Stomach (tissue), 9 donors: Measurements from ENCODE around the gene SNPH. TPM values are rescaled to one million over a fixed set of nuclear protein-coding genes. Genes with fewer than 3 reads are reported as not detected.

Experiments
- DNase-seq, 2 donors: peaks; one replicate each; pipeline versions ENCODE4 v3.0.0 to v3.0.0-alpha.2; 2013 to 2019
- H3K27ac ChIP-seq, 5 donors: fragments of 200-600 bp in 4 of 5; sonication (generic) in 4 of 5; one replicate each; pipeline ENCODE4 v1.5.1; 2013 to 2019; ENCODE audit warnings: mild to moderate bottlenecking in 1 of 5, moderate library complexity in 1 of 5
- H3K27me3 ChIP-seq, 3 donors: fragments of 200-600 bp; sonication (generic); one replicate each; pipeline ENCODE4 v1.5.1; 2017 to 2019; ENCODE audit warnings: mixed run types in 1 of 3
- H3K36me3 ChIP-seq, 4 donors: fragments of 200-600 bp; sonication (generic); 1 replicate in 3 of 4; 2 replicates in 1 of 4; pipeline ENCODE4 v1.5.1; 2016 to 2019
- H3K4me1 ChIP-seq, 4 donors: fragments of 200-600 bp; sonication (generic); one replicate each; pipeline ENCODE4 v1.5.1; 2016 to 2019
- H3K4me3 ChIP-seq, 4 donors: fragments of 200-600 bp; sonication (generic) in 3 of 4; one replicate each; pipeline ENCODE4 v1.5.1; 2016 to 2019; ENCODE audit warnings: mild to moderate bottlenecking in 1 of 4
- H3K9me3 ChIP-seq, 4 donors: fragments of 200-600 bp; sonication (generic); one replicate each; pipeline ENCODE4 v1.5.1; 2016 to 2019
- CTCF ChIP-seq, 7 experiments: fragments of 450-650 bp in 4 of 7; fragments of 200-600 bp in 3 of 7; sonication (generic) in 3 of 7; IDR thresholded peaks; one replicate each; pipeline ENCODE4 v1.5.1; 2016 to 2019; ENCODE audit warnings: antibody characterized with exemption in 7 of 7, control low read depth in 2 of 7, mild to moderate bottlenecking in 1 of 7
- EP300 ChIP-seq: sonication (generic); formaldehyde crosslinking; IDR thresholded peaks from one replicate; pipeline ENCODE4 v1.6.1; 2017; ENCODE audit warnings: antibody characterized with exemption
- POLR2A ChIP-seq, 4 donors: fragments of 450-650 bp; IDR thresholded peaks; one replicate each; pipeline ENCODE4 v1.6.1; 2016; ENCODE audit warnings: antibody characterized with exemption in 4 of 4, control low read depth in 2 of 4, mild to moderate bottlenecking in 1 of 4, moderate library complexity in 1 of 4
- POLR2AphosphoS5 ChIP-seq, 3 donors: sonication (generic); formaldehyde crosslinking; IDR thresholded peaks; one replicate each; pipeline ENCODE4 v1.6.1; 2016; ENCODE audit warnings: antibody characterized with exemption in 3 of 3
- WGBS, 5 donors: extraction: QIAGEN DNeasy Blood & Tissue Kit in 3 of 5; methylation state at CpG; one replicate each; pipeline versions ENCODE4 v1.1.5 to v1.1.7; 2013 to 2018; 5-methylcytosine and 5-hydroxymethylcytosine counted together
- intact Hi-C: fragments of 100-400 bp; cut with DNase I; formaldehyde crosslinking; loops from one replicate; pipeline ENCODE4 v1.15.1; 2023; ENCODE audit warnings: low total_unique reads
- polyA plus RNA-seq, 3 donors: library from polyadenylated mRNA; stranded (reverse); fragments of 200-250 nt; gene quantifications; one replicate each; pipeline ENCODE4 v1.2.3, GENCODE V29; 2013
- total RNA-seq, 5 donors: library from RNA; depleted of rRNA; stranded (reverse); fragments of >200 nt; gene quantifications; one replicate each; pipeline versions ENCODE4 v1.1.0 to v1.2.3, GENCODE V29; 2014 to 2016
- donor health status: healthy with polysubstance abuse.
- donor health status: Bipolar disorder and iron deficiency.
- donor health status: healthy.

Gene SNPH
- total and polyA plus RNA-seq, 8 donors = 1.8 to 15.6 (median 3.9) TPM

GRCh38 chr20:1299522-1299921 lies 33.4 kb downstream of the SNPH start:
- WGBS, 5 donors = 70 to 75% (median 72%) methylated on average over 9 of the region's 9 CpGs
- peaks cover 0 to 14% (median 0%) of the 10 kb centered on the region in 4 donors for H3K4me1 ChIP-seq
- TF ChIP-seq CTCF (IDR thresholded peaks at IDR 0.05) = peak in 1 of 7 experiments; percentile 6
- TF ChIP-seq EP300 = no peak
- no peak overlapping the region for H3K27ac ChIP-seq
- H3K36me3 ChIP-seq = peaks cover 0 to 69% (median 45%) of the 10 kb centered on the region in 4 donors
- no peak overlapping the region for H3K4me3 ChIP-seq
- no peaks in the 10 kb centered on the region for H3K9me3 ChIP-seq
- intact Hi-C loops = no loop called here
- DNase-seq = no peak
- H3K27me3 ChIP-seq = no peaks in the 10 kb centered on the region

GRCh38 chr20:1300083-1300840 lies 34.2 kb downstream of the SNPH start:
- DNase-seq = no peak
- Histone ChIP-seq H3K4me3 (no peak overlapping the region), H3K4me1 (peaks cover 0 to 14% (median 0%) of the 10 kb centered on the region in 4 donors), H3K9me3 (no peaks in the 10 kb centered on the region), H3K27ac (peak overlapping the region in 1 of 5 donors; percentile 23), H3K36me3 (peaks cover 0 to 77% (median 53%) of the 10 kb centered on the region in 4 donors), H3K27me3 (no peaks in the 10 kb centered on the region)
- WGBS, 5 donors = 89 to 96% (median 94%) methylated on average over 16 to 18 of the region's 18 CpGs
- TF ChIP-seq POLR2A (IDR thresholded peaks at IDR 0.05) = no peak
- no peak for TF ChIP-seq CTCF (IDR thresholded peaks at IDR 0.05)
- no peak for TF ChIP-seq EP300
- no peak for TF ChIP-seq POLR2AphosphoS5 (IDR thresholded peaks at IDR 0.05)
- intact Hi-C loops = no loop called here

- no peak for TF ChIP-seq POLR2AphosphoS5 (IDR thresholded peaks at IDR 0.05)
- TF ChIP-seq CTCF (IDR thresholded peaks at IDR 0.05) = no peak
- no peak for TF ChIP-seq POLR2A (IDR thresholded peaks at IDR 0.05)
- no peak for TF ChIP-seq EP300
- peak overlapping the region in 1 of 5 donors; percentile 23 for H3K27ac ChIP-seq
- intact Hi-C loops = no loop called here
- no peak overlapping the region for H3K4me3 ChIP-seq
- H3K36me3 ChIP-seq = peaks cover 0 to 78% (median 60%) of the 10 kb centered on the region in 4 donors
- no peaks in the 10 kb centered on the region for H3K9me3 ChIP-seq
- 59 to 72% (median 69%) methylated on average over 9 of the region's 9 CpGs for WGBS, 5 donors
- H3K27me3 ChIP-seq = no peaks in the 10 kb centered on the region
- DNase-seq = peak in 1 of 2 donors; percentile 30
- peaks cover 0 to 14% (median 0%) of the 10 kb centered on the region in 4 donors for H3K4me1 ChIP-seq
Observed at GRCh38 chr20:1301031-1301529, 35.0 kb downstream of the SNPH start.

GRCh38 chr20:1302685-1303541 lies 36.8 kb downstream of the SNPH start:
- DNase-seq = no peak
- TF ChIP-seq POLR2AphosphoS5 (IDR thresholded peaks at IDR 0.05) (no peak), CTCF (IDR thresholded peaks at IDR 0.05) (no peak), POLR2A (IDR thresholded peaks at IDR 0.05) (no peak), EP300 (no peak)
- Histone ChIP-seq H3K4me3 (no peak overlapping the region), H3K27ac (no peak overlapping the region), H3K4me1 (peaks cover 0 to 14% (median 0%) of the 10 kb centered on the region in 4 donors), H3K36me3 (peaks cover 0 to 77% (median 64%) of the 10 kb centered on the region in 4 donors), H3K9me3 (no peaks in the 10 kb centered on the region), H3K27me3 (no peaks in the 10 kb centered on the region)
- WGBS, 5 donors = 75 to 89% (median 85%) methylated on average over 12 of the region's 12 CpGs
- intact Hi-C loops = no loop called here
